Endothelial cell of umbilical vein (primary cell): Measurements from ENCODE around the gene PRH1.

Experiments used
- EZH2 ChIP-seq: IDR thresholded peaks from 2 replicates; pipeline ENCODE4 v1.6.1; 2012; ENCODE audit warnings: borderline replicate concordance, low read depth, mild to moderate bottlenecking, moderate library complexity, low read length, inconsistent platforms; ENCODE audit not compliant: severe bottlenecking
- FOS ChIP-seq: IDR thresholded peaks from 2 replicates; pipeline ENCODE4 v1.6.1; 2011; ENCODE audit warnings: mild to moderate bottlenecking, low read length, moderate library complexity, borderline replicate concordance; ENCODE audit not compliant: insufficient read depth
- GATA2 ChIP-seq: IDR thresholded peaks from 2 replicates; pipeline ENCODE4 v1.7.0; 2011; ENCODE audit warnings: low read depth, mild to moderate bottlenecking, moderate library complexity, mixed read lengths, low read length; ENCODE audit not compliant: insufficient read length, insufficient read depth
- JUN ChIP-seq: IDR thresholded peaks from 2 replicates; pipeline ENCODE4 v1.6.1; 2011; ENCODE audit warnings: borderline replicate concordance, low read depth; ENCODE audit not compliant: insufficient read length, insufficient read depth
- MYC ChIP-seq: IDR thresholded peaks from one replicate; pipeline ENCODE4 v1.6.1; 2011; ENCODE audit warnings: mild to moderate bottlenecking, low read depth, low read length
- POLR2A ChIP-seq: IDR thresholded peaks from 2 replicates; pipeline ENCODE4 v1.6.1; 2012; ENCODE audit warnings: low read depth, mild to moderate bottlenecking, control low read depth, low read length
- POLR2AphosphoS5 ChIP-seq: IDR thresholded peaks from 2 replicates; pipeline ENCODE4 v1.6.1; 2012; ENCODE audit warnings: low read depth, mild to moderate bottlenecking, control low read depth, low read length, moderate library complexity; ENCODE audit not compliant: insufficient read depth
- TF ChIP-seq, protein P1 (sequence below), 2 donors: IDR thresholded peaks; 1 replicate in 1 of 2; 2 replicates in 1 of 2; pipeline ENCODE4 v1.5.1; 2011; ENCODE audit warnings: low read length in 2 of 2, mild to moderate bottlenecking in 2 of 2, moderate library complexity in 2 of 2, control low read depth in 1 of 2, inconsistent platforms in 1 of 2, low read depth in 1 of 2; ENCODE audit not compliant: insufficient read depth in 1 of 2; ENCODE audit errors: extremely low read depth in 1 of 2
- TF ChIP-seq, protein P2 (sequence below): IDR thresholded peaks from 2 replicates; pipeline ENCODE4 v1.6.1; 2011; ENCODE audit not compliant: insufficient read depth, insufficient read length

DNA sequence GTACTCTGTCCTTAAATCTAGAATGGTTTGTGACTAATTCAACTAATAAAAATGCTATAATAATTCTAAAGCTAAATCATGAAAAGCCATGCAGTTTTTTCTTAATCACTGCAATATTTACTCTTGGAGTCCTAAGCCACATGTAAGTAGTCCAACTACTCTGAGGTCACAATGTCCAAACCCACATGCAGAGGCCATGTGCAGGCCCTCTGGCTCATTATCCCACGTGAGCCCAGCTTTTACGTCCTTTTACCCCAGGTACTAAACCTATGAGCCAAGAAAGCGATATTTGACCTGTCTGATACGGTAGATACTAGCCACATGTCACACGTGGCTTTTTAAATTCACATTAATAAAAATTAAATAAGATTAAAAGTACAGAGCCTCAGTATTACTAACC, 12.8 kb upstream of the PRH1 start:
- TF ChIP-seq POLR2A (no peak), POLR2AphosphoS5 (no peak), EZH2 (no peak), MYC (no peak), JUN (no peak), FOS (no peak), GATA2 (no peak)
- TF ChIP-seq, protein P1, sequence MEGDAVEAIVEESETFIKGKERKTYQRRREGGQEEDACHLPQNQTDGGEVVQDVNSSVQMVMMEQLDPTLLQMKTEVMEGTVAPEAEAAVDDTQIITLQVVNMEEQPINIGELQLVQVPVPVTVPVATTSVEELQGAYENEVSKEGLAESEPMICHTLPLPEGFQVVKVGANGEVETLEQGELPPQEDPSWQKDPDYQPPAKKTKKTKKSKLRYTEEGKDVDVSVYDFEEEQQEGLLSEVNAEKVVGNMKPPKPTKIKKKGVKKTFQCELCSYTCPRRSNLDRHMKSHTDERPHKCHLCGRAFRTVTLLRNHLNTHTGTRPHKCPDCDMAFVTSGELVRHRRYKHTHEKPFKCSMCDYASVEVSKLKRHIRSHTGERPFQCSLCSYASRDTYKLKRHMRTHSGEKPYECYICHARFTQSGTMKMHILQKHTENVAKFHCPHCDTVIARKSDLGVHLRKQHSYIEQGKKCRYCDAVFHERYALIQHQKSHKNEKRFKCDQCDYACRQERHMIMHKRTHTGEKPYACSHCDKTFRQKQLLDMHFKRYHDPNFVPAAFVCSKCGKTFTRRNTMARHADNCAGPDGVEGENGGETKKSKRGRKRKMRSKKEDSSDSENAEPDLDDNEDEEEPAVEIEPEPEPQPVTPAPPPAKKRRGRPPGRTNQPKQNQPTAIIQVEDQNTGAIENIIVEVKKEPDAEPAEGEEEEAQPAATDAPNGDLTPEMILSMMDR (IDR thresholded peaks at IDR 0.05; ENCODE audit: extremely low read depth in 1 of 2, insufficient read depth in 1 of 2, low read depth in 1 of 2, low read length in 2 of 2), result no peak
- TF ChIP-seq, protein P2, sequence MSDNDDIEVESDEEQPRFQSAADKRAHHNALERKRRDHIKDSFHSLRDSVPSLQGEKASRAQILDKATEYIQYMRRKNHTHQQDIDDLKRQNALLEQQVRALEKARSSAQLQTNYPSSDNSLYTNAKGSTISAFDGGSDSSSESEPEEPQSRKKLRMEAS, result no peak
